Peyer's patch (tissue), 4 donors: ENCODE measurements around the gene BPHL.

Source experiments
- POLR2A ChIP-seq, 2 donors: fragments of 450-650 bp; IDR thresholded peaks; one replicate each; pipeline ENCODE4 v1.5.1; 2017; ENCODE audit warnings: antibody characterized with exemption in 2 of 2, mild to moderate bottlenecking in 2 of 2, moderate library complexity in 2 of 2
- TF ChIP-seq, protein P1 (sequence below), 6 experiments: fragments of 450-650 bp in 4 of 6; fragments of 200-600 bp in 2 of 6; sonication (generic) in 1 of 6; IDR thresholded peaks; one replicate each; pipeline ENCODE4 v1.5.1; 2017 to 2019; ENCODE audit warnings: antibody characterized with exemption in 6 of 6, mild to moderate bottlenecking in 3 of 6, moderate library complexity in 1 of 6

DNA sequence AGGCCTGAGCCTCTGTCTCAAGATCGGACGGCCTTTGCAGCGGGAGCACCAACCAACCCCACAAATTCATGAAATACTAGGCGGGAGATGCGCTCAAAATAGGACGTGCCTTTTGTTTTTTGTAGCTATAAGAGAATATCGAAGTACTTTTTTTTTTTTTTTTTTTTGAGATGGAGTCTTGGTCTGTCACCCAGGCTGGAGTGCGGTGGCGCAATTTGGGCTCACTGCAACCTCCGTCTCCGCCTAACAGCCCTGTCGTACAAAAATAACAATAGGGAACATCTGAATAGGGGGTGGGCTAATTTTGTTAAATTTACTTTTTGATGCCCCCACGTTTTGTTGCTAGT lies 44.7 kb downstream of the BPHL start:
- no peak for TF ChIP-seq POLR2A (IDR thresholded peaks at IDR 0.05)
- TF ChIP-seq, protein P1, sequence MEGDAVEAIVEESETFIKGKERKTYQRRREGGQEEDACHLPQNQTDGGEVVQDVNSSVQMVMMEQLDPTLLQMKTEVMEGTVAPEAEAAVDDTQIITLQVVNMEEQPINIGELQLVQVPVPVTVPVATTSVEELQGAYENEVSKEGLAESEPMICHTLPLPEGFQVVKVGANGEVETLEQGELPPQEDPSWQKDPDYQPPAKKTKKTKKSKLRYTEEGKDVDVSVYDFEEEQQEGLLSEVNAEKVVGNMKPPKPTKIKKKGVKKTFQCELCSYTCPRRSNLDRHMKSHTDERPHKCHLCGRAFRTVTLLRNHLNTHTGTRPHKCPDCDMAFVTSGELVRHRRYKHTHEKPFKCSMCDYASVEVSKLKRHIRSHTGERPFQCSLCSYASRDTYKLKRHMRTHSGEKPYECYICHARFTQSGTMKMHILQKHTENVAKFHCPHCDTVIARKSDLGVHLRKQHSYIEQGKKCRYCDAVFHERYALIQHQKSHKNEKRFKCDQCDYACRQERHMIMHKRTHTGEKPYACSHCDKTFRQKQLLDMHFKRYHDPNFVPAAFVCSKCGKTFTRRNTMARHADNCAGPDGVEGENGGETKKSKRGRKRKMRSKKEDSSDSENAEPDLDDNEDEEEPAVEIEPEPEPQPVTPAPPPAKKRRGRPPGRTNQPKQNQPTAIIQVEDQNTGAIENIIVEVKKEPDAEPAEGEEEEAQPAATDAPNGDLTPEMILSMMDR (IDR thresholded peaks at IDR 0.05), result no peak
